PC-9 (cell line): ENCODE data around the gene NLK. TPM values are rescaled to one million over a fixed set of nuclear protein-coding genes. Genes with fewer than 3 reads are reported as not detected.

Experiments used
- BruUV-seq: library from RNA; stranded (reverse); fragments of 400-500 nt; replicated peaks from 2 replicates; lab custom pipeline; 2021; lab: Mats Ljungman, UMichigan
- CTCF ChIA-PET: fragments of 300-600 bp; sonication (Branson Sonifier 250); formaldehyde crosslinking; loops from one replicate; lab custom pipeline; 2022; ENCODE audit warnings: antibody characterized with exemption; lab: Charles Lee
- POLR2A ChIA-PET: fragments of 300-600 bp; sonication (Branson Sonifier 250); formaldehyde crosslinking; loops from one replicate; lab custom pipeline; 2022; ENCODE audit warnings: antibody characterized with exemption; ENCODE audit not compliant: unreplicated experiment; lab: Charles Lee
- DNase-seq, 2 experiments: peaks; one replicate each; pipeline versions ENCODE4 v3.0.0 to v3.0.0-alpha.2; 2015 to 2022; ENCODE audit warnings: mixed read lengths in 1 of 2
- H2AFZ ChIP-seq: fragments of 200-600 bp; sonication (generic); 2 replicates; pipeline ENCODE4 v1.8.1; 2017; ENCODE audit warnings: antibody characterized with exemption
- H3F3A ChIP-seq: fragments of 200-600 bp; sonication (generic); 2 replicates; pipeline ENCODE4 v1.8.1; 2017; ENCODE audit warnings: antibody characterized with exemption, mild to moderate bottlenecking, low read depth; ENCODE audit not compliant: insufficient read depth
- H3K27ac ChIP-seq: fragments of 200-600 bp; sonication (generic); 2 replicates; pipeline ENCODE4 v1.6.1; 2016; ENCODE audit warnings: mixed run types
- H3K27me3 ChIP-seq: fragments of 200-600 bp; sonication (generic); 2 replicates; pipeline ENCODE4 v1.6.1; 2016; ENCODE audit warnings: low read depth, mixed run types; ENCODE audit not compliant: insufficient read depth
- H3K36me3 ChIP-seq: fragments of 200-600 bp; sonication (generic); 2 replicates; pipeline ENCODE4 v1.6.1; 2016; ENCODE audit warnings: low read depth, mixed run types
- H3K4me1 ChIP-seq: fragments of 200-600 bp; sonication (generic); replicated peaks from 2 replicates; pipeline ENCODE4 v1.6.1; 2016; ENCODE audit warnings: mixed run types; ENCODE audit not compliant: insufficient read depth
- H3K4me2 ChIP-seq: fragments of 200-600 bp; sonication (generic); 2 replicates; pipeline ENCODE4 v1.6.1; 2017; ENCODE audit warnings: mixed run types
- H3K4me3 ChIP-seq: fragments of 200-600 bp; sonication (generic); 2 replicates; pipeline ENCODE4 v1.6.1; 2016; ENCODE audit warnings: mixed run types
- H3K79me2 ChIP-seq: fragments of 200-600 bp; sonication (generic); 2 replicates; pipeline ENCODE4 v1.6.1; 2017; ENCODE audit warnings: low read depth, mixed run types
- H3K9me2 ChIP-seq: fragments of 200-600 bp; sonication (generic); 2 replicates; pipeline ENCODE4 v1.8.1; 2017; ENCODE audit warnings: mild to moderate bottlenecking; ENCODE audit not compliant: insufficient read depth
- H3K9me3 ChIP-seq: fragments of 200-600 bp; sonication (generic); 2 replicates; pipeline ENCODE4 v1.8.1; 2016; ENCODE audit warnings: low read depth; ENCODE audit not compliant: insufficient read depth
- H4K20me1 ChIP-seq: fragments of 200-600 bp; sonication (generic); 2 replicates; pipeline ENCODE4 v1.8.1; 2017; ENCODE audit not compliant: insufficient read depth
- EZH2 ChIP-seq: fragments of 200-600 bp; sonication (generic); IDR thresholded peaks from 2 replicates; pipeline ENCODE4 v1.8.0; 2017; ENCODE audit warnings: antibody characterized with exemption, low read depth
- intact Hi-C: fragments of 100-400 bp; cut with micrococcal nuclease; formaldehyde crosslinking; loops from one replicate; pipeline ENCODE4 v1.10.0; 2022; ENCODE audit not compliant: unreplicated experiment
- total RNA-seq: library from RNA; stranded (reverse); gene quantifications from 2 replicates; pipeline ENCODE4 v1.2.3, GENCODE V29; 2021
- TF ChIP-seq, protein P1 (sequence below): fragments of 200-600 bp; sonication (generic); conservative IDR thresholded peaks from 2 replicates; pipeline ENCODE4 v1.6.1; 2017; ENCODE audit warnings: mixed run types, antibody characterized with exemption, mild to moderate bottlenecking, moderate library complexity

Gene NLK
- total RNA-seq, 1 experiment from 2014 or later: 20.7 TPM

GRCh38 chr17:28092088-28092487 lies 49.6 kb downstream of the NLK start:
- no peak for TF ChIP-seq EZH2
- TF ChIP-seq, protein P1, sequence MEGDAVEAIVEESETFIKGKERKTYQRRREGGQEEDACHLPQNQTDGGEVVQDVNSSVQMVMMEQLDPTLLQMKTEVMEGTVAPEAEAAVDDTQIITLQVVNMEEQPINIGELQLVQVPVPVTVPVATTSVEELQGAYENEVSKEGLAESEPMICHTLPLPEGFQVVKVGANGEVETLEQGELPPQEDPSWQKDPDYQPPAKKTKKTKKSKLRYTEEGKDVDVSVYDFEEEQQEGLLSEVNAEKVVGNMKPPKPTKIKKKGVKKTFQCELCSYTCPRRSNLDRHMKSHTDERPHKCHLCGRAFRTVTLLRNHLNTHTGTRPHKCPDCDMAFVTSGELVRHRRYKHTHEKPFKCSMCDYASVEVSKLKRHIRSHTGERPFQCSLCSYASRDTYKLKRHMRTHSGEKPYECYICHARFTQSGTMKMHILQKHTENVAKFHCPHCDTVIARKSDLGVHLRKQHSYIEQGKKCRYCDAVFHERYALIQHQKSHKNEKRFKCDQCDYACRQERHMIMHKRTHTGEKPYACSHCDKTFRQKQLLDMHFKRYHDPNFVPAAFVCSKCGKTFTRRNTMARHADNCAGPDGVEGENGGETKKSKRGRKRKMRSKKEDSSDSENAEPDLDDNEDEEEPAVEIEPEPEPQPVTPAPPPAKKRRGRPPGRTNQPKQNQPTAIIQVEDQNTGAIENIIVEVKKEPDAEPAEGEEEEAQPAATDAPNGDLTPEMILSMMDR: no peak
- peaks cover 9% of the 10 kb centered on the region; the same call in 1 of the 2 replicates for H3K9me2 ChIP-seq
- no peak overlapping the region for H3K27ac ChIP-seq
- H3K79me2 ChIP-seq: peaks cover 26% of the 10 kb centered on the region
- no peaks in the 10 kb centered on the region for H3K4me1 ChIP-seq
- no peaks in the 10 kb centered on the region for H3F3A ChIP-seq
- H3K4me3 ChIP-seq: no peak overlapping the region
- intact Hi-C loops: no loop called here
- no peak overlapping the region for H2AFZ ChIP-seq
- ChIA-PET CTCF (interaction anchor here (0.7 kb wide), 1 partner anchor 413 kb away, joined by 3 read pairs; no protein-coding TSS in a partner anchor), POLR2A (no interaction called here)
- DNase-seq: no peak
- peaks cover 4% of the 10 kb centered on the region; the same call in 1 of the 2 replicates for H4K20me1 ChIP-seq
- H3K27me3 ChIP-seq: no peaks in the 10 kb centered on the region
- no peak overlapping the region for H3K4me2 ChIP-seq
- H3K9me3 ChIP-seq: no peaks in the 10 kb centered on the region
- BruUV-seq: no TSS peak
- no peaks in the 10 kb centered on the region for H3K36me3 ChIP-seq

GRCh38 chr17:28093999-28094716 lies 51.7 kb downstream of the NLK start:
- Histone ChIP-seq H3K9me3 (no peaks in the 10 kb centered on the region), H3K79me2 (peaks cover 15% of the 10 kb centered on the region), H4K20me1 (no peaks in the 10 kb centered on the region; the same call in 1 of the 2 replicates), H3K27ac (no peak overlapping the region), H2AFZ (no peak overlapping the region), H3K27me3 (no peaks in the 10 kb centered on the region), H3K4me2 (no peak overlapping the region), H3K36me3 (no peaks in the 10 kb centered on the region), H3K4me3 (no peak overlapping the region), H3F3A (no peaks in the 10 kb centered on the region), H3K9me2 (peaks cover 9% of the 10 kb centered on the region; the same call in 1 of the 2 replicates), H3K4me1 (no peaks in the 10 kb centered on the region)
- intact Hi-C loops: no loop called here
- ChIA-PET POLR2A (interaction anchor here (0.5 kb wide), 1 partner anchor 227 kb away, joined by 3 read pairs; no protein-coding TSS in a partner anchor), CTCF (no interaction called here)
- DNase-seq: no peak
- no TSS peak for BruUV-seq
- TF ChIP-seq, protein P1: no peak
- TF ChIP-seq EZH2: no peak

DNA sequence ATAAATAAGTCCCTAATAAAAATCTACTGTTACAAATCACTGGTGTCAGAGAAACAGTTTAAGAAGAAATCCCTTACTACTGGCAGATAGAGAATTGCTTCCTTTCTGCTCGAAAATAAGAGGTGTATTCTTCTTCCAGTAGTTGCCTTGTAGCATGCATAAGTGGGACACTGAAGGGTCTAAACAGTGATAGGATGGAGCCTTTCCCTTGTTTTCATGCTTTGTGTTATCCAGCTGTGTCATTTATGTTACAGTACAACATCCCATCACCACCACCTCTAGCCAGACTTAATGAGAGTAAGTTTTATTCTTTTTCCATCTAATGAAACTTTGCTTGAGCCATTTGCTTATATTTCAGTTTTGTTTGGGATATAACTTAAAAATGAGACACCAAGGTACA lies 54.3 kb downstream of the NLK start:
- ChIA-PET CTCF (no interaction called here), POLR2A (no interaction called here)
- no peaks in the 10 kb centered on the region for H3F3A ChIP-seq
- TF ChIP-seq, protein P1: no peak
- TF ChIP-seq EZH2: no peak
- H3K9me3 ChIP-seq: no peaks in the 10 kb centered on the region
- intact Hi-C loops: no loop called here
- no peak overlapping the region for H3K4me2 ChIP-seq
- H3K4me1 ChIP-seq: no peaks in the 10 kb centered on the region
- H2AFZ ChIP-seq: no peak overlapping the region
- no peak for DNase-seq
- no peaks in the 10 kb centered on the region; the same call in 1 of the 2 replicates for H4K20me1 ChIP-seq
- H3K9me2 ChIP-seq: peaks cover 9% of the 10 kb centered on the region; the same call in 1 of the 2 replicates
- BruUV-seq: no TSS peak
- H3K36me3 ChIP-seq: no peaks in the 10 kb centered on the region
- peaks cover 3% of the 10 kb centered on the region for H3K79me2 ChIP-seq
- H3K4me3 ChIP-seq: no peak overlapping the region
- H3K27ac ChIP-seq: no peak overlapping the region
- no peaks in the 10 kb centered on the region for H3K27me3 ChIP-seq
